SIG-M5 (cell line): Measurements from ENCODE around the gene PLEKHG4B.
"Not testable (repeated sequence)": the region's sequence is repeated elsewhere in the genome, so short reads cannot be mapped to it uniquely, and the experiment has no call there.

Experiments
- DNase-seq: peaks from one replicate; lab custom pipeline; 2025; lab: John Stamatoyannopoulos, UW

The PLEKHG4B gene

GRCh38 chr5:189976-190365, 98.0 kb downstream of the PLEKHG4B start:
- no peak for DNase-seq

DNA sequence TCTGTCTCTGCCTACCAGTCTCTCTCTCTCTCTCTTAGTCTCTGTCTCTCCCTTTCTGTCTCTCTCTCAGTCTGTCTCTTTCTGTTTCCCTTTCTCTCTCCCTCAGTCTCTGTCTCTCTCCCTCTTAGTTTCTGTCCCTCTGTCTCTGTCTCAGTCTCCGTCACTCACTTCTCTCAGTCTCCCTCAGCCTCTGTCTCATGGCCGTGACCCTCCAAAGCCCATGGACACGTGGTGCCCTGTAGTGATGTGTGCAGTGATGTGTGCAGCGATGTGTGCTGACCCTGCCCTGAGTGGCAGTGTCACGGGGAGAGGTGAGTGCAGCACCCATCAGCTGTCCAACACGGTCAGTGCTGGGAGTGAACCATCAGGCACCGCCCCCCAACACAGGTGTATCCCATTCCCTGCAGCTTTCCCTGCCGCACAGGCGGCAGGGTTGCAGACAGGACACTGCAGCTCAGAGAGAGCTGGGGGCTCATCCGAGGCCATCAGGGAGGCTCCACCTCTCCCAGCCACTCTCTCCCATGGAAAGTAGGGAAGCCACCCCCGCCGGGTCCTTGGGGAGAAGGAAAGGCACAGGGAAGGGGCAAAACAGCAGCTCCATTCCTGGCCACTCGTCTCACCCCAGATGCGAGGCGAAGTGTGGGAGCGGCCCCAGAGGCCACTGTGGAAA, 98.5 kb downstream of the PLEKHG4B start:
- DNase-seq = no peak

- DNase-seq = no peak
Observed at GRCh38 chr5:191036-191948, 99.3 kb downstream of the PLEKHG4B start, which contains the start of gene LRRC14B. LRRC14B (plus strand) TSS chr5:191495; CDS start chr5:191539, 44 bp downstream.

DNA sequence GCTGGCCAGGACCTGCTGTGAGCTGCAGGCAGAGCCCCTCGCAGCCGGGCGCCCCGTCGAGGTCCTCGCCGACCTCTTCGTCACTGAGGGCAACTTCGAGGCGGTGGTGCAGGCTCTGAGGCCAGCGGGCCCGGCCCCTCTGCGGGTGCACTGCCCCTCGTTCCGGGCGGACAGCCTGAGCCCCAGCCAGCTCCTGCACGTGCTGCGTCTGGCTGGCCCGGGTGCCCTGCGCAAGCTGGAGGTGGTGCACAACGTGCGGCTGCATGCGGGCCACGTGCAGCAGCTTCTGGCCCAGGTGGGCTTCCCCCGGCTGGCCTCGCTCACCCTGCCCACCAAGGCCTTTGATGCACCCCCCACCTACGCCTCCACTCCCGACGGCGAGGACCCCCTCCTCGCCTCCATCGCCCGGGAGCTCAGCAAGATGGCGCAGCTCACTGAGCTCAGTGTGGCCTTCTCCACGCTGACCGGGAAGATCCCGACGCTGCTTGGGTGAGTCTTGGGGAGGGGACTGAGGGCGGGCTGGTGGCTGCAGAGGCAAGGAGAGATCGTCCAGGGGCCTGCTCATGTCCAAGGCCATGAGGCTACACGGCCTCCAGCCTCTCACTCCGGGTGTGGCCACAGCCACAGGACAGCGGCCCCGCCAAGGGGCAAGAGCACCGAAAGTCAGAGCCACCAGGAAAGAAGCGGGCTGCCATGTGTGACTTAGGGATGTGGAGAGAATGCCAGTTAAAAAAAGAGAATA, 100.2 kb downstream of the PLEKHG4B start:
- no peak for DNase-seq

- DNase-seq = no peak
Observed at GRCh38 chr5:192691-192969, 100.7 kb downstream of the PLEKHG4B start.

GRCh38 chr5:192970-193831, 101.2 kb downstream of the PLEKHG4B start:
- DNase-seq = no peak

DNA sequence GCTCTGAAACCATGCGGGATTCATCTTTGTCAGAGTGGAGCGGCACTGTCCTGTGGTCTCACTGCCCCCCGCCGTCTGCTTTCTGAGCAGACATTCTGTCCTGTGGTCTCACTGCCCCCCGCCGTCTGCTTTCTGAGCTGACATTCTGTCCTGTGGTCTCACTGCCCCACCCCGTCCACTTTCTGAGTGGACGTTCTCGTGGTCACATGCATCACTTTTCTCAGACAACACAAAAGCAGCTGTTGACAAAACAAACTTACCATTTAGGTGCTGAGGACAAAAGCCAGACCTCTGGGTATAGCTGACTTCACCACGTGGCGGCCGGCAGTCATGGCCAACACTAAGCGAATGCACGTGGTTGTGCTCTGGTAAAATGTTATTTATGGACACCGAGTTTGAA, 102.1 kb downstream of the PLEKHG4B start:
- no peak for DNase-seq

DNA sequence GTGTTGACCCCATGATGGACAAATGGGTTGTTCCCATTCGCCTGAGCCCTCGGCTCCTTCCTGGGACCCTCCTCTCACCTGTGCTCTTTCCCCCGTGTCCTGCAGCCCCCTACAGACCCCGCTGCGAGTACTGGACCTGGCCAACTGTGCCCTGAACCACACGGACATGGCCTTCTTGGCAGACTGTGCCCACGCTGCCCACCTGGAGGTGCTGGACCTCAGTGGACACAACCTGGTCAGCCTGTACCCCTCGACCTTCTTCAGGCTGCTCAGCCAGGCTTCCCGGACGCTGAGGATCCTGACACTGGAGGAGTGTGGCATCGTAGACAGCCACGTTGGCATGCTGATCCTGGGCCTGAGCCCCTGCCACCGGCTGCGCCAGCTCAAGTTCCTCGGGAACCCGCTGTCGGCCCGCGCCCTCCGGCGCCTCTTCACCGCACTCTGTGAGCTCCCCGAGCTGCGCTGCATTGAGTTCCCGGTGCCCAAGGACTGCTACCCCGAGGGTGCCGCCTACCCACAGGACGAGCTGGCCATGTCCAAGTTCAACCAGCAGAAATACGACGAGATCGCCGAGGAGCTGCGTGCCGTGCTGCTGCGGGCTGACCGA, 102.7 kb downstream of the PLEKHG4B start:
- DNase-seq = no peak

DNA sequence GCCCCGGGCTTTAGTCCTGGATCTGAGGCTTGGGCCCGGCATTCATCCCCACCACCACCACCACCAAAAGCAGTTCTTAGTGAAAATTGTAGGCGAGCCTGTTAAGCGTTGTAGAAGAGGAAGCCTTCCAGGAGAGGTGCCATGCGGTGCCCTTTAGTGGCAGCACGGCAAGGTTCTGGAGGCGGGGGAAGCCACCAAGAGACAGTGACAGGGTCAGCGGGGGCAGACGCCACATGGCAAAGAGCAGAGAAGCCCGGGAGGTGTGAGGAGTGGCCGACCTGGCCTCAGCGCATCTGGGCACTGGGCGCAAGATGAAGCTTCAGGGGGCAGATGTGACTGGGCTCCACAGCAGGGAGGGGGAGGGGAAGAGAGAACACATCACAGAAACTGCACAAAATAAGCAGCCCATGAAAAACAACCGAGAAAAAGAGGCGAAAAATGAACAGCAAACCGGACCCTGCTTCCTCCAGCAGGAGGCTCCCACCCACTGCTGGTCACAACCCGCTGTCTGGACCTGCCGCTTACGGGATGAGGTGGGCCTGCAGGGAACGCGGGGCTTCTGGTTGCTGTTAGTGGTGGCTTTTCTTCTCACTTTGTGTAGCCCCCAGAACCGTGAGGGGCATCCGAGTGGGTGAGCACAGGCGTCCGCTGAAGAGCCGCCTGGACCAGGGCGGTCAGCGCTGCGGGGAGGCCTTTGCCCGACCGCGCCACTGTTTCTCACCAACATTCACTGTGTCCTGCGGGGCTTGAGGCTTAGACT, 103.6 kb downstream of the PLEKHG4B start:
- DNase-seq = no peak

DNA sequence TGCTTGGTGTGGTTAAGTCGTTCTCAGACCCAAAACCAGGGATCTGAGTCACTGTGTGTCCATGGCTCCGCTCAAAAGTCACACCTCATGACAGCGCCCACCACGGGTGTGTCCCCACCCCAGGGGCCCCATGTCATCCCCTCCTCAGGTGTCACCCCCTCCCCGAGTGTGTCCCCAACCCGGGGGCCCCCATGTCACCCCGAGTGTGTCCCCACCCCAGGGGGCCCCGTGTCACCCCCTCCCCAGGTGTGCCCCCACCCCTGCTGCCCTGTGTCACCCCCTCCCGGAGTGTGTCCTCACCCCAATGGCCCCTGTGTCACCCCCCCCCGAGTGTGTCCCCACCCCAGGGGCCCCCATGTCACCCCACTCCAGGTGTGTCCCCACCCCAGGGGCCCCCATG, 104.4 kb downstream of the PLEKHG4B start:
- no peak for DNase-seq

DNA sequence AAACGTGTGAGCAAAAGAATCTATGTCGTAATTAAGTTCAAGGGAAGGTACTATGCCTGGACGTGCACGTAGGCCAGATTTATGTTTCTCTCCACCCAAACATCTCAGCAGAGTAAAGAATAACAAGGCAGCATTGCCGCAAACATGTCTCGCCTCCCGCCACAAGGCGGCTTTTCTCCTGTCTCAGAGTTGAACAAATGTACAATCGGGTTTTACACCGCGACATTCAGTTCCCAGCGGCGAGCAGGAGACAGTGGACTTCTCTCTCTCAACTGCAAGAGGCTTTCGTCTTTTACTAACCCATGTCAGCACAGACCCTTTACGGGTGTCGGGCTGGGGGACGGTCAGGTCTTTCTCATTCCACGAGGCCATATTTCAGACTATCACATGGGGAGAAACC, 105.1 kb downstream of the PLEKHG4B start:
- DNase-seq = not testable (repeated sequence)

GRCh38 chr5:197892-198489, 106.0 kb downstream of the PLEKHG4B start:
- no peak for DNase-seq

DNA sequence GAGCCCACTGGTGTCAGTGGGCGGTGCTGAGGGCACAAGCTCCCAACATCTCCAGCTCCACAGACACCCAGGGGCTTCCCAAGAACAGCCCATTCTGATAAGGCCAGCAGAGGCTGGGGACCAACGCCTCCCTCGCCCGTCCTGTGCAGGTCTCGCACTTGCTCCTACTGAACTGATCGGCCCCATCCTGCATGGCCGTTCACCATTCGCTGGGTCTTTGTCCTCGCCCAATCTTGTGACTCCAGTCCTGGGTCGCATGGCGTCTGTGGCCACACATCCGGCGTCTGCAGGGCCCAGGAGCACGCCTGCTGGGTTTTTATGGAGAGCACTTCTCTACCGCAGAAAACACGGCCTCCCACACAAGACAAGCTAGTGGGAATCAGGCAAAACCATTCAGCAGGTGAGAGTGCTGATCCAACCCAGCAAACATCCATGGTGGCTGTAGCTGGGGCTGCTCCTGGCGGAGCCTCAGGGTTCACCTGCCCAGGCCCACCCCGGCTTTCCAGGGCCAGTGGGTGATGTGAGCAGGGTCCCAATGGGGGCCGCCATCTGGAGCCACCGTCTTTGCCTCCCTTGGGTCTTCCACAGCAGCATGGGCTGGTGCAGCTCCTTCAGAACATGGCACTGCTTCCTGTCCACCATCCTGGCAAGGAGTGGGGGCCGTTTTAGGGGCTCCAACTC, 106.7 kb downstream of the PLEKHG4B start:
- no peak for DNase-seq

DNA sequence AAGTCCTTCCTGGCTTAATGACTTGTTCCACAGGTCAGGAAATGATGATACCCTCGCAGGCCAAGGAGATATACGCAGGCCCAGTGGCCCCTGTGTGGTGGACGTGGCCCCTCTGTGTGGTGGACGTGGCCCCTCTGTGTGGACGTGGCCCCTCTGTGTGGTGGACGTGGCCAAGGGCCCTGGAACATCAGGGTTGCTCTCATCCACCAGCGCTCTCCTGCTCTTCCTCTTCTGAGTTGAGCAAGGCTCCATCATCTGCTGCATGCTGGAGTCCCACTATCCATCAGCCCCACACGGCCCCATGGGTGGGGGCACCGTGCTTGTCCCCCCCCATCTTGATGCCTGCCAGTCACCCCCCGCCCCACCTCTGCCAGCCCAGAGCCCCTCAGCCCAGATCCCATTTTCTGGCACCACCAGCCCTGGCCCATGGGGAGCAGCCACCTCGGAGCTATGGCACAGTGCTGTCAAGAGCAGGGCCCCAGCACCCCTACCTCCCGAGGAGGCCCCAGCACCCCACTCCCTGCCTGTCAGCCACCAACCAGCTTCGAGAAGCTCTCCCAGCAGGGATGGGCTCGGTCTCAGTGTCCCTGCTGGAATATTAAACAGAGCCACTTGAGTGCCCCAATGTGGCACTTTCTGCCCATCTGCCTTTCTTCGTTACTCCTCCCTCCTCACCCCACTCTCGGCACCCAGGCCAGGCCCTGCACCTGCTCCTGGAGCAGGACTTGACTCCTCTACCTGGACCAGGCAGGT, 107.4 kb downstream of the PLEKHG4B start:
- DNase-seq = no peak

DNA sequence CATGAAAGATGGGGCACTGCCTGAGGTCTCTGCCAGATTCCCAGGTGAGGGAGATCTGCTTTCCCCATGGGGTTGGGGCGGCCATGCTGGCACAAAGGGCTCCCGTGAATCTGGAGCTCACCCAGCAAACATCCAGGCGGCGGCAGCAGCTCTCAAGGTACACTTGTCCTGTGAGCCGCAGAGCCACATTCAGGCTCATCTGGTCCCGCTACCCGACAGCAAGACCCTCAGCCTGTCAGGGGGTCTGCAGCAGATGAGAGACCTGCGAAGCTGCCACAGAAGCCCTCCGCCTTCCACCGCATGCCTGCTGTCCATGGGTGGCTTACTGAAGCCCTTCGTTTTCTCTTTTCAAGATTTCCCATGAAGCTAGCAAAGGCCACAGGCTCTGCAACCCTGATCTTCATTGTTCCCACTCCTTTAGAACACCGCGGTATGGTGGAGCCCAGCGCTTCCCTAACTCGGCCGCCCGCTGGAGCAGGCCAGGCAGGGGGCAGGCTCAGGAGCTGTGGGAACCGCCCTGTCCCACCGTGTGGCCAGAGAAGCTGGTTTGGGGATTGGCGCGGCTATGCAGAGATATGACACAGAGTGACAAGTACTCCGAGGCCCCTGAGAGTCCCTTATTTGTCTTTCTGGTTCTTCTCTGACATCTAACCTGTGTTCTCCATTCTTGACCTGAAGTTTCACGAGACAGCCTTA, 108.1 kb downstream of the PLEKHG4B start:
- DNase-seq = no peak

DNA sequence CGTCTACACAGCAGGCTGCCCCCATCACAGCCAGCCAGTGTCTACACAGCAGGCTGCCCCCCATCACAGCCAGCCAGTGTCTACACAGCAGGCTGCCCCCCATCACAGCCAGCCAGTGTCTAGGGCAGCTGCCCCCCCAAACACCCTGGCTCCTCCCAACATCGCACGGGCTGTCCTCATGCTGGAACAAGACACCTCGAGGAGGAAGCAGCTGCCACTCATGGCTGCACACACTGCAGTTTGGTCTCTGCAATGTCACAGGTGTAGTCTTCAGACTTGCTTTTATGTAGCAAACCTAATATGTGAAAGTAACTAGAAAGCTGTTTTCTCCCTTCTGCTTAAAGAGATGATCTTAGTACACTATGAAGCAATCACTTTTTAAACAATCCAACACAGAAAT, 109.0 kb downstream of the PLEKHG4B start:
- DNase-seq = no peak

DNA sequence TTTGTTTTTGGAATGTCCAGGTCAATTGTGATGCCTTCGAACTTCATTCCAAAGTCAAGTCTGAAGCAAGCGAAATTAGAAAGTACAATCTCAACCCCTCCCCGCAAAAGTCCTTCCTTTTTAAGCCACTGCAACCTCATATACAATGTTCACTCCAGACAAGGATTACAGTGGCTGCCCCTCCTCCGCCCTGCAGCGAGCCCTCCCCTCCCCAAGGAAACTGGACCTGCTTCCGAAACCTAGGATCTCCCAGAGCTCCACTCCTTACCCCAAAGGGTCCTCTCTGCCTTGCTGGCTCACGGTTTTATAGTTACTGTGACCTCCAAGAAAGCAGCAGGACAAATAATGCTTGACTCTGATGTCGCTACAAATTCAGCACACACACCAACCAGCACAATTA, 109.7 kb downstream of the PLEKHG4B start:
- DNase-seq = no peak

- no peak for DNase-seq
Observed at GRCh38 chr5:203246-203930, 111.4 kb downstream of the PLEKHG4B start.
